Keratinocyte (primary cell): ENCODE measurements around the gene ATG10.

ENCODE experiments used
- CTCF ChIP-seq, 3 experiments: IDR thresholded peaks in 1 of 3; conservative IDR thresholded peaks in 1 of 3; optimal IDR thresholded peaks in 1 of 3; 2 replicates in 2 of 3; 3 replicates in 1 of 3; pipeline versions ENCODE3 to v1.5.1; 2011; ENCODE audit warnings: low read length in 3 of 3, mild to moderate bottlenecking in 3 of 3, moderate library complexity in 2 of 3, control low read depth in 1 of 3, inconsistent platforms in 1 of 3; ENCODE audit not compliant: insufficient read depth in 2 of 3; ENCODE audit errors: extremely low read depth in 1 of 3
- EZH2 ChIP-seq: IDR thresholded peaks from one replicate; pipeline ENCODE4 v1.6.1; 2012; ENCODE audit warnings: inconsistent platforms, mild to moderate bottlenecking, low read length, moderate library complexity

- TF ChIP-seq CTCF (optimal IDR thresholded peaks at IDR 0.05 in 1 of 3, IDR thresholded peaks at IDR 0.05 in 1 of 3, conservative IDR thresholded peaks at IDR 0.05 in 1 of 3; ENCODE audit: extremely low read depth in 1 of 3, insufficient read depth in 2 of 3, low read length in 3 of 3), result no peak
- TF ChIP-seq EZH2, result no peak
These were observed 124.4 kb downstream of the ATG10 start for GRCh38 chr5:82096249-82096648.
